Liver (tissue), 3 donors: Measurements from ENCODE around the gene TBC1D5.

ENCODE experiments used
- EGR1 ChIP-seq, 2 donors: IDR thresholded peaks; 2 replicates each; pipeline ENCODE4 v1.6.1; 2016 to 2018; ENCODE audit warnings: antibody characterized with exemption in 2 of 2, low read depth in 2 of 2
- TF ChIP-seq, protein P1 (sequence below): fragments of 150-350 bp; IDR thresholded peaks from 2 replicates; pipeline ENCODE4 v1.5.1; 2017; ENCODE audit warnings: improper control_type of control experiment, low read depth, low read length; ENCODE audit not compliant: missing input control
- donor health status: healthy.
- donor health status: healthy.

DNA sequence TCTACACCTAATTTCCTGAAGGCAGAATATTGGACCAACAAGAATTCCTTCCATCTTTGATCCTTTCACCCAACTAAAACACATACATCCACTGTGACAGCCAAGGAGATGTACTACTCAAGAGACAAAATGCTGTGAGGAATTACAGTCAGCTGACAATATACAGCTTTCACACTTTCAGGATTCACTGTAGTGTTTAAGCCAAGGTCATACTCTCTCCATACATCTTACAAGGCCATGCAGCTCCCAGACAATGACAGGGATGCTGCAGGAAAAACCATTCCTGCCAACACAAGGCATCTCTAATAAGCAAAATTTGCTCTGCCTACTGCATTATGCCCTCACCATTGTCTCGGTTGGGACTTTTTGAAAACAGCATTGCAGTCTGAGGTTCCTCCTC lies 170.7 kb downstream of the TBC1D5 start:
- TF ChIP-seq, protein P1, sequence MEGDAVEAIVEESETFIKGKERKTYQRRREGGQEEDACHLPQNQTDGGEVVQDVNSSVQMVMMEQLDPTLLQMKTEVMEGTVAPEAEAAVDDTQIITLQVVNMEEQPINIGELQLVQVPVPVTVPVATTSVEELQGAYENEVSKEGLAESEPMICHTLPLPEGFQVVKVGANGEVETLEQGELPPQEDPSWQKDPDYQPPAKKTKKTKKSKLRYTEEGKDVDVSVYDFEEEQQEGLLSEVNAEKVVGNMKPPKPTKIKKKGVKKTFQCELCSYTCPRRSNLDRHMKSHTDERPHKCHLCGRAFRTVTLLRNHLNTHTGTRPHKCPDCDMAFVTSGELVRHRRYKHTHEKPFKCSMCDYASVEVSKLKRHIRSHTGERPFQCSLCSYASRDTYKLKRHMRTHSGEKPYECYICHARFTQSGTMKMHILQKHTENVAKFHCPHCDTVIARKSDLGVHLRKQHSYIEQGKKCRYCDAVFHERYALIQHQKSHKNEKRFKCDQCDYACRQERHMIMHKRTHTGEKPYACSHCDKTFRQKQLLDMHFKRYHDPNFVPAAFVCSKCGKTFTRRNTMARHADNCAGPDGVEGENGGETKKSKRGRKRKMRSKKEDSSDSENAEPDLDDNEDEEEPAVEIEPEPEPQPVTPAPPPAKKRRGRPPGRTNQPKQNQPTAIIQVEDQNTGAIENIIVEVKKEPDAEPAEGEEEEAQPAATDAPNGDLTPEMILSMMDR = no peak
- no peak for TF ChIP-seq EGR1 (IDR thresholded peaks at IDR 0.05; ENCODE audit: low read depth in 2 of 2)
